Measurements from ENCODE around the gene VPS50. TPM values are rescaled to one million over a fixed set of nuclear protein-coding genes. Genes with fewer than 3 reads are reported as not detected.

The VPS50 gene
- polyA plus RNA-seq, 1 donor from 2014 or later = 14.5 TPM

DNA sequence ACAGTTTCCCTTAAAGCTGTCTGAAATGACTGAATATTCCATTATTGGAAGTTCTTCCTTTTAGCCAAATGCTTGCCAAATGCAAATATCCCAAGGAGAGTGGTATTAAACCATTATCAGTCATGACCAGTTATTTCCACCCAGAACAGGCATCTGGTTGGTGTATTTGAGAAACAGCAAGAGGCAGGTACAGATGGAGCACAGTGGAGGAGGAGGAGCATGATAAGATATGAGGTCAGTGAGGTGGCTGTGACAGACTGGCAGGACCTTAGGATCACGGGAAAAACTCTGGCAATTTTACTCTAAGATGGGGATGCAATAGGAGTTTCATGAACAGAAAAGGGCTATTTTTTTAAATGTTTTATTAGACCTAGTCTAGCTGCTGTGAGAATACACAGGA, 12.3 kb upstream of the VPS50 start:
- H3K4me1 Mint-ChIP-seq = no peaks in the 10 kb centered on the region
- peaks cover 8% of the 10 kb centered on the region for H3K27me3 Mint-ChIP-seq
- H3K36me3 Mint-ChIP-seq = no peaks in the 10 kb centered on the region
- H3K4me3 Mint-ChIP-seq = no peak overlapping the region
- no peaks in the 10 kb centered on the region for H3K9me3 Mint-ChIP-seq
- H3K27ac Mint-ChIP-seq = no peak overlapping the region

DNA sequence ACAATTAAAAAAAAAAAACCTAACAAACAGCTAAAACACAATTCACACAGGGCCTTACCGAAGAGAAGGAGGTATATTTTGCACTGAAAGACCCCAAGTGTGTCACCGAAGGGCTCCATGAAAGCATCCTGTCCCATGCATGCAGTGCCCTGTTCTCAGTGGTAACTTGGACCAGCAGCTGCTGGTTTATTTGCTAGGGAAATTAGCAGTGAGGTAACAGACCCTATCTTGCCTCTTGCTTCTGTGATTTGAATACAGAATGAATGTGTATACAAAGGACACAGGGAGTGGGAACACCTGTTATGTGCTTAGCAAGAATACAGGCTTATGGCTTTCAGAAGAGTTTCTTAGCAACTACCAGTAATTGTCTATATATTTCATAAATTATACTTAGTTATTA, 5.9 kb upstream of the VPS50 start, which contains the start of gene HEPACAM2:
HEPACAM2 (minus strand) TSS at position 160 of the 400 bp plus-strand sequence.
- H3K27me3 Mint-ChIP-seq = no peaks in the 10 kb centered on the region
- peak within 1 kb of the TSS in 1 of 3 donors; percentile 71 for H3K27ac Mint-ChIP-seq
- no peaks in the 10 kb centered on the region for H3K9me3 Mint-ChIP-seq
- H3K4me1 Mint-ChIP-seq = peaks cover 6 to 13% (median 7%) of the 10 kb centered on the region in 3 donors
- no peak within 1 kb of the TSS for H3K4me3 Mint-ChIP-seq
- no peaks in the 10 kb centered on the region for H3K36me3 Mint-ChIP-seq

DNA sequence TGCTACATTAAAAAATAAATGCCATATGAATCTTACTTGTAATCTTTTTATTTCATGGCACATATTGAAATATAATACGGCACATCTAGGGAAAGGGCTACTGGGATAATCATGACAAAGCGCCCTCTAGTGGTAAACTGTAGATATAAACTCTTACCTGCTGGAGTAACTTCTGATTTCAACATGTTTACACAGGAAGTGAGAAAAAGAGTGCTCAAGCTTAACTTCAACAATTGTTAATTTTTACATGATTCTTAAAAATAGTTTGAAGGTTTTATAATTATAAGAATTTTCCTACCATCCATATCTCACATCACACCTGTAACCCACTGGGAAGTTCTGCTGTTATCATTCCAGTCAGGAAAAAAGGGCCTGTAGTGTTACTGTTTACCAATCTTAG, 3.9 kb upstream of the VPS50 start:
- Mint-ChIP-seq H3K27ac (no peak overlapping the region), H3K9me3 (no peaks in the 10 kb centered on the region), H3K4me1 (peaks cover 9 to 20% (median 15%) of the 10 kb centered on the region in 3 donors), H3K4me3 (peak overlapping the region in 1 of 4 donors; percentile 29), H3K27me3 (no peaks in the 10 kb centered on the region), H3K36me3 (no peaks in the 10 kb centered on the region)

DNA sequence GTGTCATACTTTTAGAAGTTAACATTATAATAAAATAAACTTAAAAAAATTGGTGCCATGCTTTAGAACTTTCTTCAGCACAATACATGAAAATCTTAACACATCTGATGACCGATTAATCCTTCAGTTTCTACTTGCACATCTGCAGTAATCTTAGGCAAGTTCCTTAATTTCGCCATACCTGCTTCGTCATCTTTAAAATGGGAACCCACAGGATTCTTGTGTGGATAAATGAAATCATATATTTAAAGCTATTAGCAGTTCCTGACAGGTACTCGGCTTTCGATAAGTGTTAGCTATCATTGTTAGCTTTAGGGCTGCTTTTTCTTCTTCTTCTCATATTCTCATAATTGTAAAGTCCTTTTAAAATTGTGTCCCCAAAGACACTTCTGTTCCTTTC, 907 bp upstream of the VPS50 start:
- peak overlapping the region; percentile 70 to 98 (median 98) for H3K27ac Mint-ChIP-seq
- peaks cover 12 to 20% (median 17%) of the 10 kb centered on the region in 3 donors for H3K4me1 Mint-ChIP-seq
- no peaks in the 10 kb centered on the region for H3K36me3 Mint-ChIP-seq
- peak overlapping the region; percentile 89 to 100 (median 100) for H3K4me3 Mint-ChIP-seq
- no peaks in the 10 kb centered on the region for H3K9me3 Mint-ChIP-seq
- no peaks in the 10 kb centered on the region for H3K27me3 Mint-ChIP-seq

DNA sequence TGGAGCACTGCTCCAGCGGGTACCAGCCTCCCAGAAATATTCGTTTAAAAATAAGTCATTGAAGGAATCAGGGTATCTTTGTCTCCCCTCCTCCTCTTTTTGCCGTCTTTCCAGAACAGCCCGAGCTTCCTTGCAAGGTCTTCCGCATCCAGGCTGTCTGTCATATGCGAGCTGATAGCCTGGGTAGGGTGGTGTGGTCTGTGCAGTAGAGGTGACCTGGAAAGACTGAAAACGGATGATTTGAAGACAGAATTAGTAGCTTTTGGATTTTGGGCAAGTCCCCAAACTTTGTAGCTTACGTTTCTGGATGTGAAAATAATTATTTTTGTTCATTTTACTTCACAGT, 480 bp downstream of the VPS50 start:
- peak overlapping the region; percentile 70 to 98 (median 98) for H3K27ac Mint-ChIP-seq
- no peaks in the 10 kb centered on the region for H3K9me3 Mint-ChIP-seq
- peaks cover 14 to 20% (median 16%) of the 10 kb centered on the region in 3 donors for H3K4me1 Mint-ChIP-seq
- H3K27me3 Mint-ChIP-seq = no peaks in the 10 kb centered on the region
- peak overlapping the region; percentile 89 to 100 (median 100) for H3K4me3 Mint-ChIP-seq
- no peaks in the 10 kb centered on the region for H3K36me3 Mint-ChIP-seq

DNA sequence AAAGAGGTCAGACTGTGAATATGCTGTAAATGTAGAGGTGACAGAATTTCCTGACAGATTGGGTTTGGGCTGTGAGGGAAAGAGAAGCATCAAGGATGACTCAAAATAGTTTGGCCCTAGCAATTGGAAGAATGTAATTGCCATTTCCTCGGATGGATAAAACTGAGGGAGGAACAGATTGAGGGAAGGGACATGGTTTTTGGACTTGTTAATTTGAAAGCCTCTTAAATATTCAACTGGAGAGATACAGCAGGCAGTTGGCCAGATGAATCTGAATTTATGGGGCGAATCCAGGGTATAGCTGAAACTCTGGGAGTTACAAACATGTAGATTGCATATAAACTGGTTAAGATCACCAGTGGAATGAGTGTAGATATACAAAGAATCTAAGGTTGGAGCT, 3.4 kb downstream of the VPS50 start:
- no peaks in the 10 kb centered on the region for H3K27me3 Mint-ChIP-seq
- no peaks in the 10 kb centered on the region for H3K36me3 Mint-ChIP-seq
- H3K4me1 Mint-ChIP-seq = peaks cover 15 to 17% (median 16%) of the 10 kb centered on the region in 3 donors
- no peak overlapping the region for H3K27ac Mint-ChIP-seq
- H3K9me3 Mint-ChIP-seq = no peaks in the 10 kb centered on the region
- no peak overlapping the region for H3K4me3 Mint-ChIP-seq

DNA sequence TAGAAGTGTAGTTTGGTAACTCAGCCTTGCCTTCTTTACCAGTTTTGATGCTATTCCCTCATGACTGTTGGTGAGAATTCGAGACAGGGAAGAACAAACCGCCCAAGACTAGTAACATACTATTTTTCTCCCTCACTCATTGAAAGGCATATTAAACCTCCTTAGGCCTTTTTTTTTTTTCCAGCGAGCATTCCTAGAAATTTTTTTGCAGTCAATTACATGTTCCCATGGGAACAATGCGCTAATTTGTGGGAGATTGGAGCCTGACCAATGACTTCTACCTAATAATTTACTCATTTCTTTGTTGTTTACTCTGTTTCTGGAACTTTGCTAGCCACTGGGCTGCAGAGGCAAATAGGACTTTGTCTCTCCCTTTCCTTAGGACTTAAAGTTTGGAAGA, 6.0 kb downstream of the VPS50 start:
- no peak overlapping the region for H3K4me3 Mint-ChIP-seq
- H3K4me1 Mint-ChIP-seq = peaks cover 8 to 13% (median 8%) of the 10 kb centered on the region in 3 donors
- no peaks in the 10 kb centered on the region for H3K9me3 Mint-ChIP-seq
- no peaks in the 10 kb centered on the region for H3K27me3 Mint-ChIP-seq
- no peak overlapping the region for H3K27ac Mint-ChIP-seq
- no peaks in the 10 kb centered on the region for H3K36me3 Mint-ChIP-seq

DNA sequence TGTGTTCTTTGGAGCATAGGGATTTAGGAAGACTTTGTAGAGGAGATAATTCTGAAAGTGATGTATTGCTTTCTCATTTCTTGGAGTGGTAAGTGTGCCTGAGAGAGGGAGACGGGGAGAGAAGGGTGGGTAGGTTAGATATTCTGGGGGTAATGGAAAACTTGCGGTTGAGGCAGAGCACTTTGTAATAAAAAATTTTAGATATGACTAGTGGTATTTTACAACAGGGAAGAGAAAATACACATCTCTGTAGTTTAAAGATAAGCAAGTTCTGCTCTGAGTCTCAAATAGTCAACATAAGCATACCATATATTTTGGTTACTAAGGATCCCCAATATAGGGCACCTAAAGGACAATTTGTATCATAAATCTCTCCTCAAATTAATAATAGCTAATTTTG, 6.6 kb downstream of the VPS50 start:
- peaks cover 6 to 11% (median 8%) of the 10 kb centered on the region in 3 donors for H3K4me1 Mint-ChIP-seq
- H3K27ac Mint-ChIP-seq = peak overlapping the region in 1 of 3 donors; percentile 26
- no peaks in the 10 kb centered on the region for H3K27me3 Mint-ChIP-seq
- H3K9me3 Mint-ChIP-seq = no peaks in the 10 kb centered on the region
- no peaks in the 10 kb centered on the region for H3K36me3 Mint-ChIP-seq
- H3K4me3 Mint-ChIP-seq = no peak overlapping the region

DNA sequence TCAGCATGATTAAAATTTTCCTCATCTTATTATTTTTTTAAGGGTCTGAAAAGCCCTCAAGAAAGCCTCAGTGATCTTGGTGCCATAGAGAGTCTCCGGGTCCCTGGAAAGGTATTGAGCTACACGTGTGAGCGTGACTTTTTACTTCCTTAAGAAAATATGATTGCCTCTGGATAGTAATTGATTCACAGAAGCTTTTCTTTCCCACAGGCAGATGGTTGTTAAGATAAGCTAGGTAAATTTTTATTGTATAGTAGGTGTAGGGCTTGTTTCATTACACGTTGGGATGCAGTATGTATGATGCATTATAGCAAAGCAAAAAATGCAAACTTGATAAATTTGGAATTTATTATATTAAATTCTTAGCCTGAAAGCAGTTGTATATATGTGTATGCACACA, 7.7 kb downstream of the VPS50 start:
- H3K36me3 Mint-ChIP-seq = no peaks in the 10 kb centered on the region
- H3K9me3 Mint-ChIP-seq = no peaks in the 10 kb centered on the region
- peak overlapping the region in 1 of 3 donors; percentile 8 for H3K27ac Mint-ChIP-seq
- peaks cover 5 to 9% (median 8%) of the 10 kb centered on the region in 3 donors for H3K4me1 Mint-ChIP-seq
- H3K27me3 Mint-ChIP-seq = no peaks in the 10 kb centered on the region
- no peak overlapping the region for H3K4me3 Mint-ChIP-seq

DNA sequence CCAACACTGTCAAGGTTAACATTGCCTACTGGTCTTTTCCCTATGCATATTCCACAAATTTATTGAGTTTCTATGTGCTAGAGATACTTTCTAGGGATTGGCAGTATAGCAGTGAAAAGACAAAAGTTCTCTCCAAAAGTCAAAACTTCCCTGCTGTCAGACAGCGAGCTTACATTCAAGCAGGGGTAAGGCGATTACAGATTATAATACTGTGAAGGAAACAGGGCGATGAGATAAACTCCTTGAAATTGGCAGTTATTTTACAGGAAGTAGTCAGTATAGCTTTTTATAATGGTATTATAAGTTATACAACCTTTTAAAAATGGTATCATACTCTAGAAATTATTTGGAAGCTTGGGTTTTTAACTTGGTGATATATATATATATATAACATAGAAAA, 9.9 kb downstream of the VPS50 start:
- Mint-ChIP-seq H3K27ac (no peak overlapping the region), H3K4me3 (no peak overlapping the region), H3K27me3 (no peaks in the 10 kb centered on the region), H3K4me1 (peaks cover 6 to 17% (median 12%) of the 10 kb centered on the region in 3 donors), H3K9me3 (no peaks in the 10 kb centered on the region), H3K36me3 (no peaks in the 10 kb centered on the region)

DNA sequence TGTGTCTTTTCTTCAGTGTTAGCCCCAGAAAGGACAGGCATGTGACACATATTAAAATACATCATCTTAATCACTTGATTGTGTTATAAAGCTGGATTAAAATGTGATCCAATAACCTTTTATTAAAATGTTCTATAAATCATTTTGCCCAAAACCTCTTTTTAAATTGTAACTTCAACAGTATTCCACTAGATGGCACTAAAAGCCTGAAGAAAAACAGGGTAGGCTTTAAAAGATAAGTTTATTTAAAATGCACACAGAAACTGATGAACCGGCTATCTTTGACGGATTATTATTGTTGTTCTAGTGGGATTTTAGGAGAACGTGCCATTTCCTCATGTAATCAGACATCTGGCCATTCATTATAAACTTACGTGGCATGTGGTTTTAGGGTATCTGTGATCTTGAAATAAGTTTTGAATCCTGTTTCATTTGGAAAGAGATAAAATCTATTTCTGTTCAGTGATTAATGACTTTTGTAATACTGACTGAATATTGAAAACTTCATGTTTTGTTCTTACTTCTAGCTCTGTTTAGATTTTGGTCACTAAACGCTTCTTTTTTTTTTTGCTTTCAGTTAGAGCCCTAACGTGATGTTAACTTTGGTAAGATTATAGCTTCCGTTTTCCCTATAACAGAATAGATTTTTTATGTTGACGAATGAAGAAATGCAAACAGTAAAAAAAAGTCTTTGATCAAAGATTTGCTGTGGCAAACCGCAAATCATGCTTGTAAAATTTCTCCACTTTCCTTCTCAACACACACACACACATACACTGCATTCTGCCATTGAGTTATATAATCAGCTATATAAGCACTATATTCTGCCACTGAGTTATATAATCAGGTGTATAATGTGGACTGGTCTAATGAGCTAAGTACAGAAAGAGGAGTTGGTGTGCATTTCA, 13.6 kb downstream of the VPS50 start:
- H3K27ac Mint-ChIP-seq = no peak overlapping the region
- no peaks in the 10 kb centered on the region for H3K9me3 Mint-ChIP-seq
- H3K36me3 Mint-ChIP-seq = no peaks in the 10 kb centered on the region
- H3K27me3 Mint-ChIP-seq = no peaks in the 10 kb centered on the region
- peaks cover 3 to 17% (median 6%) of the 10 kb centered on the region in 3 donors for H3K4me1 Mint-ChIP-seq
- H3K4me3 Mint-ChIP-seq = peak overlapping the region in 1 of 4 donors; percentile 25

DNA sequence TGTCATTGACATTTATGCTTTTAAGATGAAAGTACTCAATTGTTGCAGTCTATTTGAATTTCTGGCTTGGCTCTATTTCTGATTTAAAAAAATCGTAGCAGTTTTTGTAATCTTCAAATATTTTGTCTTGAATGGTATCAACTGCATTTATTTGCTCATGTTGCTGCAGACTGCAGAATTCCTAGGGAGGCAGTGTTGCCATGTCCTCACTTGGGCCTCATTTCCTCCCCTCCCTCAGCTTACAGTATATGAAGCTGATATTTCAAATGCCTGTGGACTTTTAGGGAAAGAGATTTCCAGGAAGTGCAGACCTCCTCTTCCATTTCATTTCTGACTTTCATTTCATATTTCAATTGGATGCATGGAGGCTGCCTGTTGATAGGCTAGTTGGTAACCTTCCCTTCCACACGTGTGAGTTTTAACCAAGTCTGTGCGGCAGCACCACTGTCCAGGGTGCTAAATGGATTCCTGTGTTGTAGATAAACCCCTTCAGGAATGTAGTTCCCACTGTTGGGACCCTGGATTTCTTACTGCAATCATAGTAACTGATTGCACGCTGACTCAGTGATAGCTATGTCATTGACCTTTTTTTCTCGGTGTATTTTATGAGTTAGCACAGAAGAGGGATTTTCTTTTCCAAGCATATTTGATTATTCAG, 17.5 kb downstream of the VPS50 start:
- Mint-ChIP-seq H3K9me3 (no peaks in the 10 kb centered on the region), H3K27me3 (no peaks in the 10 kb centered on the region), H3K4me3 (no peak overlapping the region), H3K36me3 (peaks cover 3% of the 10 kb centered on the region), H3K4me1 (peaks cover 4 to 17% (median 6%) of the 10 kb centered on the region in 3 donors), H3K27ac (no peak overlapping the region)

DNA sequence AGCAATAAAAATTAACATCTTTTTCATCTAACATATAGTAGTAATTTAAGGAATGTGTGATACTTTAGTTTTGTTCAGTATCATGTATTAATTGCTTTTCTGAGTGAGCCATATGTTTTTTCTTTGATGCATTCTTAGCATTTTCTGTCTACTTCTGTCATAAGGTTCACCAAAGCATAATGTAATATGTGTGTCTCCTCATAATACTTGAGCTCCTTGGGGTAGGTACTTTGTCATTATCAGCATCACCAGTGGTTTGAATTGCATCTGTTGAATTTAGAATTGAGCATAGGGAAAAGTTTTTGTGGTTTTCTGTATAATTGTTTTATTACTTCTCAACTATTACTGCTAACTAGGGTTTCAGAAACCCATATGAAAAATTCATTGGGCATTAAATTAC, 26.5 kb downstream of the VPS50 start:
- no peak overlapping the region for H3K4me3 Mint-ChIP-seq
- no peaks in the 10 kb centered on the region for H3K27me3 Mint-ChIP-seq
- no peaks in the 10 kb centered on the region for H3K9me3 Mint-ChIP-seq
- H3K27ac Mint-ChIP-seq = no peak overlapping the region
- peaks cover 0 to 2% (median 0%) of the 10 kb centered on the region in 3 donors for H3K4me1 Mint-ChIP-seq
- H3K36me3 Mint-ChIP-seq = peaks cover 3% of the 10 kb centered on the region

DNA sequence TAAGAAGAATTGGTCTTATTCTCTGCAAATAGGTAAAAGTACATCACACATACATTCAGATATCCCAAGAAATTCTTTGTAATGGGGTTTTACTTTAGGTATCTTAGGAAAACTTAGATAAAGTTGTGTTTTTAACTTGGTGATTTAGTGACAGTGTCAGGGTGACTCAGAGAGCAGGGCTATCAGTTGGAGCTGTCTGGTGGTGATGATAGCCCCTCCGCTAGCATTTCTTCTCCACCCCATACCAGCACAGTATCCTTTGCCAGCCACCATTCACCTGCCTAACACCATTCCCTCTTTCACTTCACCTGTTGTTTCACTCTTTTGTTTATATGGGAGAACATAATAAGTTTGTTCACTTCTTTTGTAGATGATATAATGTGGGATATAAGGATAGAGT, 30.4 kb downstream of the VPS50 start:
- no peaks in the 10 kb centered on the region for H3K36me3 Mint-ChIP-seq

DNA sequence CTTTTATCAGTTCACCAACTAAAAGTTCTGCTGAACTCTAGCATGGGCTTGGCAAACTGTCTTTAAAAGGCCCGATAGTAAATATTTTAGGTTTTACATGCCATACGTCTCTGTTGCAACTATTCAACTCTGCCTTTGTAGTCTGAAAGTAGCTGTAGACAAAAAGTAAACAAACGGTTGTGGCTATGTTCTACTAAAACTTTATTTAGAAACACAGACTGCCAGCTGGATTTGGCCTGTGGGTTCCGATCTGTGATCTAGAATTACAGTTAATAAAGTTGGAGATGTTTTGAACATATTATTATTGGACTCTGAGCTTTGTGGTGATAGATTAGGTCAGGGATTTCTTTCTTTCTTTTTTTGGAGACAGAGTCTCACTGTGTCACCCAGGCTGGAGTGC, 33.1 kb downstream of the VPS50 start:
- Mint-ChIP-seq H3K27me3 (no peaks in the 10 kb centered on the region), H3K4me3 (no peak overlapping the region), H3K36me3 (no peaks in the 10 kb centered on the region), H3K27ac (no peak overlapping the region), H3K4me1 (peaks cover 9 to 14% (median 12%) of the 10 kb centered on the region in 3 donors), H3K9me3 (no peaks in the 10 kb centered on the region)

More for the DNA sequence above, 30.4 kb downstream of the VPS50 start:
- no peak overlapping the region for H3K4me3 Mint-ChIP-seq
- no peaks in the 10 kb centered on the region for H3K27me3 Mint-ChIP-seq
- H3K9me3 Mint-ChIP-seq = no peaks in the 10 kb centered on the region
- peak overlapping the region in 1 of 3 donors; percentile 57 for H3K27ac Mint-ChIP-seq
- peaks cover 0 to 2% (median 0%) of the 10 kb centered on the region in 3 donors for H3K4me1 Mint-ChIP-seq

Measured in IgD-negative memory B cell (primary cell).